Measurements from ENCODE around the gene METTL5. TPM values are rescaled to one million over a fixed set of nuclear protein-coding genes. Genes with fewer than 3 reads are reported as not detected.
"Not testable (repeated sequence)": the region's sequence is repeated elsewhere in the genome, so short reads cannot be mapped to it uniquely, and the experiment has no call there.

Gene METTL5
- total and polyA plus RNA-seq, 2 experiments from 2014 or later, result 60.7 to 61.0 TPM

GRCh38 chr2:169822785-169823392, 1.8 kb downstream of the METTL5 start:
- WGBS (ENCODE audit: low lambda C conversion rate, missing lambda C conversion rate), result 95% methylated on average over 4 of the region's 4 CpGs
- peak overlapping the region; percentile 82 for H3K4me2 ChIP-seq
- TF ChIP-seq EZH2phosphoT487 (IDR thresholded peaks at IDR 0.05; ENCODE audit: low read depth, severe bottlenecking, unreplicated experiment), result no peak
- no peak for TF ChIP-seq EZH2 (IDR thresholded peaks at IDR 0.05; ENCODE audit: borderline replicate concordance)
- TF ChIP-seq CTCF (IDR thresholded peaks at IDR 0.05; ENCODE audit: poor library complexity), result no peak

GRCh38 chr2:169822036-169822435, 2.7 kb downstream of the METTL5 start:
- no peaks in the 10 kb centered on the region for H3K9me2 ChIP-seq (replicated peaks; ENCODE audit: insufficient read depth)
- whole genome bisulfite sequencing (ENCODE audit: low lambda C conversion rate, missing lambda C conversion rate), result 81% methylated on average over 3 of the region's 3 CpGs
- peaks cover 39% of the 10 kb centered on the region for H3K79me2 ChIP-seq
- H2AFZ ChIP-seq, result no peak overlapping the region
- no peak overlapping the region for H3K4me3 ChIP-seq
- no peak for TF ChIP-seq EZH2 (IDR thresholded peaks at IDR 0.05; ENCODE audit: borderline replicate concordance)
- no peak overlapping the region for H3K27ac ChIP-seq
- peak overlapping the region; percentile 82 for H3K4me2 ChIP-seq
- no peak for DNase-seq (ENCODE audit: low spot score)
- no peaks in the 10 kb centered on the region for H3K36me3 ChIP-seq (replicated peaks; ENCODE audit: insufficient read depth, low read depth)
- H3K4me1 ChIP-seq (ENCODE audit: insufficient read depth), result peaks cover 8% of the 10 kb centered on the region
- no peaks in the 10 kb centered on the region for H3K9me3 ChIP-seq (ENCODE audit: low read depth)
- H4K20me1 ChIP-seq (ENCODE audit: insufficient read depth, poor library complexity, severe bottlenecking), result no peaks in the 10 kb centered on the region
- H3K27me3 ChIP-seq, result no peaks in the 10 kb centered on the region

More at GRCh38 chr2:169822785-169823392, 1.8 kb downstream of the METTL5 start:
- H3K9me2 ChIP-seq (replicated peaks; ENCODE audit: insufficient read depth), result no peaks in the 10 kb centered on the region
- H3K4me3 ChIP-seq, result no peak overlapping the region
- H4K20me1 ChIP-seq (ENCODE audit: insufficient read depth, poor library complexity, severe bottlenecking), result no peaks in the 10 kb centered on the region
- H3K4me1 ChIP-seq (ENCODE audit: insufficient read depth), result peaks cover 8% of the 10 kb centered on the region
- H3K9me3 ChIP-seq (ENCODE audit: low read depth), result no peaks in the 10 kb centered on the region
- no peak overlapping the region for H3K27ac ChIP-seq
- peaks cover 35% of the 10 kb centered on the region for H3K79me2 ChIP-seq
- DNase-seq (ENCODE audit: low spot score), result no peak
- H3K36me3 ChIP-seq (replicated peaks; ENCODE audit: insufficient read depth, low read depth), result no peaks in the 10 kb centered on the region
- no peaks in the 10 kb centered on the region for H3K27me3 ChIP-seq
- no peak overlapping the region for H2AFZ ChIP-seq

- H3K4me1 ChIP-seq (ENCODE audit: insufficient read depth); H3K4me2 ChIP-seq; H4K20me1 ChIP-seq (ENCODE audit: insufficient read depth, poor library complexity, severe bottlenecking); H3K9me3 ChIP-seq (ENCODE audit: low read depth); H2AFZ ChIP-seq; H3K4me3 ChIP-seq; H3K27ac ChIP-seq; H3K36me3 ChIP-seq (replicated peaks; ENCODE audit: insufficient read depth, low read depth); DNase-seq (ENCODE audit: low spot score); H3K9me2 ChIP-seq (replicated peaks; ENCODE audit: insufficient read depth); H3K27me3 ChIP-seq: not testable (repeated sequence)
- H3K79me2 ChIP-seq, result peaks cover 45% of the 10 kb centered on the region
- 86% methylated on average over 7 of the region's 7 CpGs for WGBS (ENCODE audit: low lambda C conversion rate, missing lambda C conversion rate)
These were observed 4.6 kb downstream of the METTL5 start for GRCh38 chr2:169820101-169820500.

DNA sequence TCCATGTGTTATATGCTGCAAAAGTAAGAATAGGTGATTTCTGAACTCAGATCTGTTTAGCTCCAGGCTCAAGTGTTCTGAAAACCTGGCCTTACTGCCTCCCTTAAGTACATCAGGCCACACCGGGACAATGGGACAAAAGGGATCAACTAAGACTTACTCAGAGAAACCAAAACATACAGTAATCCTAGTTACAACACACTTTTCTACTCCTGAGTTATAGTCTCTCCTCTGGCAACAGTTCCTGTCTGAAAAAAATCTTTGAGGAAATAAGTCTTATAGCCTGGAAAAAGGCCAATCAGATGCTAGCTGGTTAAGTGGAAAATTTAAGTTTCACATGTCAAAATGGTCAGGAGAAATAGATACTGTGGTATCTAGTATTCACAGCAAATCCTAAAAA, 5.6 kb downstream of the METTL5 start:
- no peak for TF ChIP-seq EZH2 (IDR thresholded peaks at IDR 0.05; ENCODE audit: borderline replicate concordance)
- no peak for TF ChIP-seq EZH2phosphoT487 (IDR thresholded peaks at IDR 0.05; ENCODE audit: low read depth, severe bottlenecking, unreplicated experiment)
- TF ChIP-seq CTCF (IDR thresholded peaks at IDR 0.05; ENCODE audit: poor library complexity), result no peak
- Histone ChIP-seq H3K9me2 (replicated peaks; ENCODE audit: insufficient read depth) (no peaks in the 10 kb centered on the region), H3K79me2 (peaks cover 47% of the 10 kb centered on the region), H3K9me3 (ENCODE audit: low read depth) (no peaks in the 10 kb centered on the region), H2AFZ (no peak overlapping the region), H3K27ac (peak overlapping the region; percentile 10), H3K4me3 (no peak overlapping the region), H3K4me1 (ENCODE audit: insufficient read depth) (peaks cover 8% of the 10 kb centered on the region), H4K20me1 (ENCODE audit: insufficient read depth, poor library complexity, severe bottlenecking) (no peaks in the 10 kb centered on the region), H3K4me2 (no peak overlapping the region), H3K36me3 (replicated peaks; ENCODE audit: insufficient read depth, low read depth) (no peaks in the 10 kb centered on the region), H3K27me3 (no peaks in the 10 kb centered on the region)
- 79% methylated on average over 1 of the region's 1 CpG for WGBS (ENCODE audit: low lambda C conversion rate, missing lambda C conversion rate)
- DNase-seq (ENCODE audit: low spot score), result no peak
